Measurements from ENCODE around the gene TRAF4. TPM values are rescaled to one million over a fixed set of nuclear protein-coding genes. Genes with fewer than 3 reads are reported as not detected.

Gene TRAF4
- polyA plus RNA-seq, 1 donor (not counting 4 experiments of a cell fraction or from before 2014, with no cell fraction given), result 57.3 TPM

GRCh38 chr17:28710861-28711722 lies 32.7 kb upstream of the TRAF4 start:
- dilution Hi-C loops (cut with MboI; ENCODE audit: extremely low pct_ligation_motif_present, low sequenced_read_pairs), result no loop called here
- Histone ChIP-seq H3K27ac (ENCODE audit: control insufficient read depth, insufficient read depth, low read length) (peak overlapping the region; percentile 71), H3K4me1 (ENCODE audit: control insufficient read depth, extremely low read depth, insufficient read depth, low read length) (peaks cover 9% of the 10 kb centered on the region), H3K79me2 (ENCODE audit: control insufficient read depth, insufficient read depth, low read length) (peaks cover 6% of the 10 kb centered on the region), H3K9ac (ENCODE audit: control insufficient read depth, extremely low read depth, insufficient read depth, low read length) (peak overlapping the region; percentile 76), H3K9me3 (ENCODE audit: control insufficient read depth, low read depth, low read length) (no peaks in the 10 kb centered on the region), H3K27me3 (ENCODE audit: control insufficient read depth, extremely low read depth, insufficient read depth, low read length) (no peaks in the 10 kb centered on the region), H4K20me1 (ENCODE audit: control insufficient read depth, extremely low read depth, insufficient read depth, low read length) (peaks cover 2% of the 10 kb centered on the region), H3K36me3 (ENCODE audit: control insufficient read depth in 2 of 2, extremely low read depth in 1 of 2, insufficient read depth in 2 of 2, low read length in 2 of 2) (peaks cover 16 to 32% of the 10 kb centered on the region in 2 experiments), H3K9me1 (ENCODE audit: control insufficient read depth, extremely low read depth, insufficient read depth, low read length) (no peaks in the 10 kb centered on the region), H3K4me2 (ENCODE audit: control insufficient read depth, extremely low read depth, insufficient read depth, low read depth, low read length) (peak overlapping the region; percentile 94), H3K4me3 (ENCODE audit: control insufficient read depth in 2 of 3, extremely low read depth in 1 of 3, insufficient read depth in 2 of 3, low read depth in 1 of 3, low read length in 3 of 3) (peak overlapping the region; percentile 50 to 73 (median 67)), H2AFZ (ENCODE audit: control insufficient read depth, low read length) (peak overlapping the region; percentile 87)
- TF ChIP-seq EZH2 (IDR thresholded peaks at IDR 0.05; ENCODE audit: low read length), result no peak
- TF ChIP-seq, protein P1, sequence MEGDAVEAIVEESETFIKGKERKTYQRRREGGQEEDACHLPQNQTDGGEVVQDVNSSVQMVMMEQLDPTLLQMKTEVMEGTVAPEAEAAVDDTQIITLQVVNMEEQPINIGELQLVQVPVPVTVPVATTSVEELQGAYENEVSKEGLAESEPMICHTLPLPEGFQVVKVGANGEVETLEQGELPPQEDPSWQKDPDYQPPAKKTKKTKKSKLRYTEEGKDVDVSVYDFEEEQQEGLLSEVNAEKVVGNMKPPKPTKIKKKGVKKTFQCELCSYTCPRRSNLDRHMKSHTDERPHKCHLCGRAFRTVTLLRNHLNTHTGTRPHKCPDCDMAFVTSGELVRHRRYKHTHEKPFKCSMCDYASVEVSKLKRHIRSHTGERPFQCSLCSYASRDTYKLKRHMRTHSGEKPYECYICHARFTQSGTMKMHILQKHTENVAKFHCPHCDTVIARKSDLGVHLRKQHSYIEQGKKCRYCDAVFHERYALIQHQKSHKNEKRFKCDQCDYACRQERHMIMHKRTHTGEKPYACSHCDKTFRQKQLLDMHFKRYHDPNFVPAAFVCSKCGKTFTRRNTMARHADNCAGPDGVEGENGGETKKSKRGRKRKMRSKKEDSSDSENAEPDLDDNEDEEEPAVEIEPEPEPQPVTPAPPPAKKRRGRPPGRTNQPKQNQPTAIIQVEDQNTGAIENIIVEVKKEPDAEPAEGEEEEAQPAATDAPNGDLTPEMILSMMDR (optimal IDR thresholded peaks at IDR 0.05 in 1 of 3, IDR thresholded peaks at IDR 0.05 in 1 of 3, conservative IDR thresholded peaks at IDR 0.05 in 1 of 3; ENCODE audit: extremely low read depth in 1 of 3, insufficient read depth in 2 of 3, low read length in 3 of 3), result no peak
- FAIRE-seq (no peak), DNase-seq (ENCODE audit: low read depth, low spot score) (no peak)

DNA sequence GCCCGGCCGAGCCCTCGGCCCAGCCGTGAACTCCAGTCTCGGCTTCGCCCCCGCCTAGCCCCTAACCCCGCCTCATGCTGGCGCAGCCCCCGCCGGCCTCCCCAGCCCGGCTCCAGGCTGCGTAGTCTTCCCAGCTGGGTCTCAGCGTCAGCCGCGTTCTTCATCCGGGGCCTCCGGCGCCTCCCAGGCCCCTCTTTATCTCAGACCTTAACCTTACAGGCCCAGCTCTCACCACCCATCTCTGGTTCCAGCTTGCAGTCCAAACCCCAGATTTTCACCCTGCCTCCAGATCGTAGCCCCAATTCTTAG lies 32.1 kb upstream of the TRAF4 start, which contains the start of gene PROCA1:
Gene PROCA1 (minus strand): TSS at position 166 of the 309 bp plus-strand sequence. CDS start 228 bp downstream, outside the sequence.
- Histone ChIP-seq H3K36me3 (ENCODE audit: control insufficient read depth in 2 of 2, extremely low read depth in 1 of 2, insufficient read depth in 2 of 2, low read length in 2 of 2) (peaks cover 16 to 33% of the 10 kb centered on the region in 2 experiments), H3K79me2 (ENCODE audit: control insufficient read depth, insufficient read depth, low read length) (peaks cover 12% of the 10 kb centered on the region), H3K9ac (ENCODE audit: control insufficient read depth, extremely low read depth, insufficient read depth, low read length) (peak within 1 kb of the TSS; percentile 76), H3K4me3 (ENCODE audit: control insufficient read depth in 2 of 3, extremely low read depth in 1 of 3, insufficient read depth in 2 of 3, low read depth in 1 of 3, low read length in 3 of 3) (peak within 1 kb of the TSS; percentile 50 to 73 (median 67)), H3K9me3 (ENCODE audit: control insufficient read depth, low read depth, low read length) (no peaks in the 10 kb centered on the region), H4K20me1 (ENCODE audit: control insufficient read depth, extremely low read depth, insufficient read depth, low read length) (peaks cover 4% of the 10 kb centered on the region), H3K9me1 (ENCODE audit: control insufficient read depth, extremely low read depth, insufficient read depth, low read length) (peaks cover 3% of the 10 kb centered on the region), H3K4me1 (ENCODE audit: control insufficient read depth, extremely low read depth, insufficient read depth, low read length) (peaks cover 15% of the 10 kb centered on the region), H2AFZ (ENCODE audit: control insufficient read depth, low read length) (peak within 1 kb of the TSS; percentile 87), H3K27me3 (ENCODE audit: control insufficient read depth, extremely low read depth, insufficient read depth, low read length) (no peaks in the 10 kb centered on the region), H3K4me2 (ENCODE audit: control insufficient read depth, extremely low read depth, insufficient read depth, low read depth, low read length) (peak within 1 kb of the TSS; percentile 94), H3K27ac (ENCODE audit: control insufficient read depth, insufficient read depth, low read length) (peak within 1 kb of the TSS; percentile 71)
- DNase-seq (ENCODE audit: low read depth, low spot score) (no peak), FAIRE-seq (no peak)
- dilution Hi-C loops (cut with MboI; ENCODE audit: extremely low pct_ligation_motif_present, low sequenced_read_pairs), result no loop called here
- TF ChIP-seq, protein P1 (optimal IDR thresholded peaks at IDR 0.05 in 1 of 3, IDR thresholded peaks at IDR 0.05 in 1 of 3, conservative IDR thresholded peaks at IDR 0.05 in 1 of 3; ENCODE audit: extremely low read depth in 1 of 3, insufficient read depth in 2 of 3, low read length in 3 of 3), result no peak
- no peak for TF ChIP-seq EZH2 (IDR thresholded peaks at IDR 0.05; ENCODE audit: low read length)
